ENCODE measurements around the gene FBXL15. TPM values are rescaled to one million over a fixed set of nuclear protein-coding genes. Genes with fewer than 3 reads are reported as not detected.

The FBXL15 gene
- total and polyA plus RNA-seq, 9 of the 15 experiments (the other 6 are each of a cell fraction or from before 2014, with no cell fraction given): 0.08 to 25.9 (median 3.5) TPM

GRCh38 chr10:102461187-102462054 is 40.8 kb downstream of the FBXL15 start (continued):
- TF ChIP-seq MLLT1 (IDR thresholded peaks at IDR 0.05) (0 out of 4 replicates have a peak, but pooled peaks of 1 of the 2 experiments have one; percentile 27), PHF8 (IDR thresholded peaks at IDR 0.05; ENCODE audit: borderline replicate concordance, low read length) (peak; percentile 38; the same call in 1 of the 2 replicates), NFE2L1 (tag; IDR thresholded peaks at IDR 0.05; ENCODE audit: borderline replicate concordance, low read depth) (no peak), TCFL5 (CRISPR knock-in tag; conservative IDR thresholded peaks at IDR 0.05) (no peak), JUNB (CRISPR knock-in tag; conservative IDR thresholded peaks at IDR 0.05) (no peak), BMI1 (IDR thresholded peaks at IDR 0.05; ENCODE audit: low read length) (no peak), FOS (IDR thresholded peaks at IDR 0.05; ENCODE audit: extremely low read depth, insufficient read length) (peak; percentile 11), FOXP4 (CRISPR knock-in tag; IDR thresholded peaks at IDR 0.05; ENCODE audit: borderline replicate concordance) (no peak), RBFOX2 (IDR thresholded peaks at IDR 0.05; ENCODE audit: low read depth, low read length) (peak; percentile 82), WHSC1 (IDR thresholded peaks at IDR 0.05; ENCODE audit: low read length) (no peak), NRF1 (conservative IDR thresholded peaks at IDR 0.05 in 1 of 2, IDR thresholded peaks at IDR 0.05 in 1 of 2) (peak; percentile 95), SAP30 (IDR thresholded peaks at IDR 0.05; ENCODE audit: borderline replicate concordance, insufficient read depth, low read depth, low read length, poor library complexity, severe bottlenecking) (peak; percentile 21), USF2 (CRISPR knock-in tag; IDR thresholded peaks at IDR 0.05) (peak; percentile 94), PATZ1 (CRISPR knock-in tag; IDR thresholded peaks at IDR 0.05; ENCODE audit: borderline replicate concordance) (no peak), GMEB1 (CRISPR knock-in tag; IDR thresholded peaks at IDR 0.05) (peak; percentile 83), POLR2A (conservative IDR thresholded peaks at IDR 0.05) (peak; percentile 55; the same call in 1 of the 2 replicates), ARID1B (IDR thresholded peaks at IDR 0.05) (0 out of 2 replicates have a peak, but pooled peaks have one; percentile 15), CBX3 (IDR thresholded peaks at IDR 0.05; ENCODE audit: borderline replicate concordance in 1 of 2, low read length in 2 of 2) (peak in 1 of 2 experiments; percentile 13; a peak in 1 of 3 replicates)
